GM19395 (cell line): ENCODE measurements around the gene NUBPL.

ENCODE experiments used
- ATAC-seq: cut with Tn5 transposase; IDR thresholded peaks from one replicate; pipeline ENCODE4 v1.9.1; 2021; ENCODE audit warnings: mild to moderate bottlenecking, moderate library complexity; ENCODE audit not compliant: unreplicated experiment

NUBPL gene

DNA sequence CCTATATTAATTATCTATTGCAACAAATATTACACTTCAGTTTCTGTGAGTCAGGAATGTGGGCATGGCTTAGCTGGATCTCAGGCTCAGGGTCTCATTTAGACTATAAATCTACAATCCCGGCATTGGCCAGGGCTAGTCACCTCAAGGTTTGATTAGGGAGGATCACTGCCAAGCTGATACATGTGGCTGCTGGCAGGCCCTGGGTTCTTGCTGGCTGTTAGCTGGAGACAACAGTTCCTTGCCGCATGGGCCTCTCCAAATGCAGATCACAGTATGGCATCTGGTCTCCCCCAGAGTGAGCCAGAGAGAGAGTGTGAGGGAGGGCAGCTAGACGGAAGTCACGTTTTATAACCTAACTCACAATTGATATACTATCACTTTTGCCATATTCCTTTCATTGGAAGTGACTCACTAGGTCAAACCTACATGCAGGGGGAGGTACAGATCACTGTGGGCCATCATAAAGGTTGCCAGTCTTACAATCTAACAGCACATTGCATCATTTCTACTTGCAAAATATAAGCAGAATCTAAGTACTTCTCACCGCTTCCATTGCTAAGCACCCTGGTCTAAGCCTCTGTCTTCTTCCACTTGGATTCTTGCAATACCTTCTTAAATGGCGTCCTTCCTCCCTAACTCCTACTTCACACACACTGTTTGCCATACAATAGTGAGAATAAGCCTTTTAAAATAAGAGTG is 341.9 kb downstream of the NUBPL start:
- no peak for ATAC-seq

DNA sequence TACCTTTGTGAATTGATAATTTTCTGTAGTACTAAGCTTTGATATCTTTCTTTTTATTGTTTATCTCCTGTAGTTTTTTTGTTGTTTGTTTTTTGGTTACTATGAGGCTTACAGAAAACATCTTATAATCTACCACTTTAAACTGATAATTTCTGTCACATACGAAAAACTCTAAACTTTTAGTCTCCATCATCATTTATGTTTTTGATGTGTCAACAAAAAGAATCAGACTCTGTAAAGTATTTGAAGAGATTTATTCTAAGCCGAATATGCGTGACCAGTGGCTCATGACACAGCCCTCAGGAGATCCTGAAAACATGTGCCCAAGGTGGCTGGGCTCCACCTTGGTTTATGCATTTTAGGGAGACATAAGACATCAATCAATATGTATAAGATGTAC is 348.8 kb downstream of the NUBPL start:
- no peak for ATAC-seq
